PC-3 (cell line): ENCODE results near the gene CARHSP1.

Experiments used
- CTCF ChIP-seq: fragments of 300-600 bp; sonication (generic); conservative IDR thresholded peaks from 2 replicates; pipeline ENCODE4 v1.5.1; 2017; ENCODE audit warnings: antibody characterized with exemption, low read depth, mild to moderate bottlenecking, low read length
- EZH2 ChIP-seq: fragments of 300-600 bp; sonication (generic); IDR thresholded peaks from one replicate; pipeline ENCODE4 v1.6.1; 2017; ENCODE audit warnings: antibody characterized with exemption, mild to moderate bottlenecking, low read length; ENCODE audit not compliant: unreplicated experiment

GRCh38 chr16:8806272-8806983 lies 62.4 kb downstream of the CARHSP1 start:
- TF ChIP-seq CTCF (no peak), EZH2 (no peak)
